HG03457 (cell line): ENCODE measurements around the gene CDYL2.

ENCODE experiments used
- ATAC-seq: cut with Tn5 transposase; IDR thresholded peaks from one replicate; pipeline ENCODE4 v1.9.1; 2021; ENCODE audit warnings: moderate number of reproducible peaks; ENCODE audit not compliant: unreplicated experiment

The CDYL2 gene

GRCh38 chr16:80711406-80711805, 93.0 kb downstream of the CDYL2 start:
- ATAC-seq = no peak

GRCh38 chr16:80710918-80711317, 93.5 kb downstream of the CDYL2 start:
- no peak for ATAC-seq

GRCh38 chr16:80708823-80709222, 95.6 kb downstream of the CDYL2 start:
- ATAC-seq = no peak

- ATAC-seq = no peak
These were observed 96.7 kb downstream of the CDYL2 start for GRCh38 chr16:80707686-80708085.

GRCh38 chr16:80705596-80705995, 98.8 kb downstream of the CDYL2 start:
- no peak for ATAC-seq

GRCh38 chr16:80704751-80705505, 99.5 kb downstream of the CDYL2 start:
- no peak for ATAC-seq

GRCh38 chr16:80703131-80704071, 101.0 kb downstream of the CDYL2 start:
- ATAC-seq = no peak

GRCh38 chr16:80702696-80703095, 101.7 kb downstream of the CDYL2 start:
- no peak for ATAC-seq

GRCh38 chr16:80700558-80700957, 103.8 kb downstream of the CDYL2 start:
- no peak for ATAC-seq

GRCh38 chr16:80695020-80695419, 109.4 kb downstream of the CDYL2 start:
- ATAC-seq = no peak

GRCh38 chr16:80693553-80693952, 110.8 kb downstream of the CDYL2 start:
- ATAC-seq = no peak

- no peak for ATAC-seq
These were observed 112.1 kb downstream of the CDYL2 start for GRCh38 chr16:80692270-80692669.

- ATAC-seq = no peak
These were observed 113.2 kb downstream of the CDYL2 start for GRCh38 chr16:80691111-80691741.

GRCh38 chr16:80689487-80689886, 114.9 kb downstream of the CDYL2 start:
- ATAC-seq = no peak

- ATAC-seq = no peak
These were observed 116.8 kb downstream of the CDYL2 start for GRCh38 chr16:80687606-80688005.

GRCh38 chr16:80684906-80685305, 119.5 kb downstream of the CDYL2 start:
- ATAC-seq = no peak

GRCh38 chr16:80684136-80684765, 120.1 kb downstream of the CDYL2 start:
- no peak for ATAC-seq

GRCh38 chr16:80683646-80684045, 120.8 kb downstream of the CDYL2 start:
- ATAC-seq = no peak

- no peak for ATAC-seq
These were observed 121.9 kb downstream of the CDYL2 start for GRCh38 chr16:80682421-80683070.

- ATAC-seq = no peak
These were observed 123.0 kb downstream of the CDYL2 start for GRCh38 chr16:80681436-80681835.

- no peak for ATAC-seq
These were observed 123.6 kb downstream of the CDYL2 start for GRCh38 chr16:80680839-80681238.
